ENCODE measurements around the gene GNG13.

GNG13 gene

GRCh38 chr16:793414-793813, 7.1 kb downstream of the GNG13 start:
- DNase-seq: no peak

DNA sequence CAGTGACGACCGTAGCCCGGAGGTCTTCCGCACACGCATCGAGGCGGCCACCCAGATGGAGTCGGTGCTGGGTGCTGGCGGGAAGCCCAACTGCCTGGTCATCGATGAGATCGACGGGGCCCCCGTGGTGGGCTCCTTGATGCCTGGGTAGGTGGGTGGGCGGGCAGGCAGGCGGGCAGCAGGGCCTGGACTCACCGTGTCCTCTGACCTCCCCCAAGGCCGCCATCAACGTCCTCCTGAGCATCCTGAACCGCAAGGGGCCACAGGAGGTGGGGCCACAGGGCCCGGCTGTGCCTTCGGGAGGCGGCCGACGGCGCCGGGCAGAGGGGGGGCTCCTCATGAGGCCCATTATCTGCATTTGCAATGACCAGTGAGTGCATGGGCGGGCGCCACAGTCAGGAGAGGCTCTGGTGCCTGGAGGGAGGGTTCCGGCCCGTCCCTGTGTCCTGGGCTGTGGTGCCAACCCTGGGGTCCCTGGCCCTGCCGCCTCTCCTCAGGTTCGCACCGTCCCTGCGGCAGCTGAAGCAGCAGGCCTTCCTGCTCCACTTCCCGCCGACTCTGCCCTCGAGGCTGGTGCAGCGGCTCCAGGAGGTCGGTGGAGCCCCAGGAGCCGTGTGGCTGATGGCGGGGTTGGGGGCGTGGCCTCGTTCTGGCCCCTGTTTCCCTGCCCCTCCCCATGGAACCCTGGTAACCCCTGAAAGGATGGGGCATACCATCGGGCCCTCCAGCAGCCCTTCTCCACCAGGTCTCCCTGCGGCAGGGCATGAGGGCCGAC, 8.1 kb downstream of the GNG13 start:
- DNase-seq: no peak

DNA sequence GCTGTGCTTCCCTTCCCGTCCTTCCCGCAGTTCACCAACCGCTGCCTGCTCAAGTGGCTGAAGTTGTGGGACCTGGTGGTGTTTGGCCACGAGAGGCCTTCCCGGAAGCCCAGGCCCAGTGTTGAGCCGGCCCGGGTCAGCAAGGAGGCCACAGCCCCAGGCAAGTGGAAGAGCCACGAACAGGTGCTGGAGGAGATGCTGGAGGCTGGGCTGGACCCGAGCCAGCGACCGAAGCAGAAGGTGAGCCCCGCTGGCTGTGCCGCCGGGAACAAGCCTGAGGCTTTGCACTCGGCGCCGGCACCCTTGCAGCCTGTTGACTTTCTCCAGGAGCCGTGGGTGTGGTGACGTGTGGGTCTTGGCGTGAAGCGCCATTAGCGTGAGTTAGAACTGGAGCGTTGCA, 9.4 kb downstream of the GNG13 start:
- no peak for DNase-seq

- DNase-seq: no peak
Measured at GRCh38 chr16:790086-790485, 10.4 kb downstream of the GNG13 start.

DNA sequence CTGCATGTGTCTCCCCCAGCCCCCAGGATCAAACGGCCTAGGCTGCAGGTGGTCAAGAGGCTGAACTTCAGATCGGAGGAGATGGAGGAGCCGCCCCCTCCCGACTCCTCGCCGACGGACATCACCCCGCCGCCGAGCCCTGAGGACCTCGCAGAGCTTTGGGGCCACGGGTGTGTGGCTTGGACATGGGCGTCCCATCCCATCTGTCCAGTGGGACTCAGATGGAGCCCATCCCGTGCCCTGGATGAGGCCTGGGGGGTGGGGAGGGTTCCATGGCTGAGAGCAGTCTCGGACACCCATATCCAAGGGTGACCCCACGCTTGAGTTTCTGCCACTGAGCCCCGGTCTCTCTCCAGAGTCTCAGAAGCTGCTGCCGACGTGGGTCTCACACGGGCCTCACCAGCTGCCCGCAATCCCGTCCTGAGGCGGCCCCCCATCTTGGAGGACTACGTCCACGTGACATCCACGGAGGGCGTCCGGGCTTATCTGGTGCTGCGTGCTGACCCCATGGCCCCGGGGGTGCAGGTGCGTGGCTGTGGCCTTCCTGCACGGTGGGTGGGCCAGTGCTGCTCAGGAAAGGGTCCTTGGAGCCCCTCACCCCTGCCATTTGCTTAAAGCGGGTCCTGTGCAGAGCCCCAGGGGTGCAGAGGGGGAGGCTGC, 11.2 kb downstream of the GNG13 start:
- no peak for DNase-seq

GRCh38 chr16:788399-789126, 12.0 kb downstream of the GNG13 start, which contains the start of gene CHTF18:
Gene CHTF18, plus strand, starts transcription at chr16:788620. Its CDS starts 65 bp downstream, at chr16:788685.
- peak; percentile 49 for DNase-seq

GRCh38 chr16:787978-788398, 12.5 kb downstream of the GNG13 start, which contains the start of gene RPUSD1:
Gene RPUSD1, minus strand, starts transcription at chr16:788381. Its CDS starts 644 bp downstream, at chr16:787737.
- no peak for DNase-seq

GRCh38 chr16:787321-787966, 13.1 kb downstream of the GNG13 start:
- DNase-seq: no peak

DNA sequence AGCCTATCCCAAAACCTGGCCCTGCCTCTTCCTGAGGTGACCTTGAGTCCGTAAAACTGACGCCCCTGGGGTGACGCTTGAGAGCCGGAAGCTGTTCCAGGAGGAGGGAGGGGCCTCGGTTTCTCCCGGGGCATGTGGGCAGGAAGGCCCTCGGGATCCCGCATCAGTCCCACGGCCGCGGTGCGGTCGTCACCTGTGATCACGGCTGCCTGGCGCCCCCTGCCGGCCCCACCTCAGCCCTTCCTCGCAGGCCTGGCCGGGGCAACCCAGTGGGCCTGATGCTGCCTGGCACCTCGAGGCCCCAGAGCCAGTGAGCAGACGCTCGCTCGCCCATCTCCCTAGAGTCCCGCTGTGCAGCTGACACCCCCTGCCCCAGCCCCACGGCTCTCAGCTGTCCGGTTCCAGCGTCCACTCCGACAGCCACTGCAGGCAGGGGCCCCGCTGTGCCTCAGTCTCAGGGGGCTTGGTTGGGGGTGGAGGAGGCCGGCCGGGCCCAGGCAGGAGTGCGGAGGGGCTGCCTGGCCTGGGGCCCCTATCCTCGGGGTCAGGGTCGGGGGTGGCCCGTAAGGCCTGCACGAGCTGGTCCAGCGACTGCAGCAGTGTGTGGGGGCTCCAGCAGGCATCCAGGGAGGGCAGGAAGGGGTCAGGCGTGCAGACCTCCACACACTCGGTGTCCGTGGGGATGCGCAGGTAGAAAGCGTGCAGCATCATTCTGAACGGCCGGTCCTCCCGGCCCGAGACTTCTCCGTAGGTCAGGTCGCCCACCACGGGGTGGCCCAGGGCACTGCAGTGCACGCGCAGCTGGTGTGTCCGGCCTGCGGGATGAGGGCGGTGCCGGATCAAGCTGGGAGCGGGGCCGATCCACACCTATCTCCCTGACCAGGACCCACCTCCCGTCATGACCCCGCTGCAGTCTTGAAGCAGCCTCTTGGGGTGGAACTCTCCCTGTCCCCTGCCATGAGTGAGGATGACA, 14.7 kb downstream of the GNG13 start:
- peak; percentile 11 for DNase-seq

- no peak for DNase-seq
Measured at GRCh38 chr16:784431-784830, 16.1 kb downstream of the GNG13 start.

DNA sequence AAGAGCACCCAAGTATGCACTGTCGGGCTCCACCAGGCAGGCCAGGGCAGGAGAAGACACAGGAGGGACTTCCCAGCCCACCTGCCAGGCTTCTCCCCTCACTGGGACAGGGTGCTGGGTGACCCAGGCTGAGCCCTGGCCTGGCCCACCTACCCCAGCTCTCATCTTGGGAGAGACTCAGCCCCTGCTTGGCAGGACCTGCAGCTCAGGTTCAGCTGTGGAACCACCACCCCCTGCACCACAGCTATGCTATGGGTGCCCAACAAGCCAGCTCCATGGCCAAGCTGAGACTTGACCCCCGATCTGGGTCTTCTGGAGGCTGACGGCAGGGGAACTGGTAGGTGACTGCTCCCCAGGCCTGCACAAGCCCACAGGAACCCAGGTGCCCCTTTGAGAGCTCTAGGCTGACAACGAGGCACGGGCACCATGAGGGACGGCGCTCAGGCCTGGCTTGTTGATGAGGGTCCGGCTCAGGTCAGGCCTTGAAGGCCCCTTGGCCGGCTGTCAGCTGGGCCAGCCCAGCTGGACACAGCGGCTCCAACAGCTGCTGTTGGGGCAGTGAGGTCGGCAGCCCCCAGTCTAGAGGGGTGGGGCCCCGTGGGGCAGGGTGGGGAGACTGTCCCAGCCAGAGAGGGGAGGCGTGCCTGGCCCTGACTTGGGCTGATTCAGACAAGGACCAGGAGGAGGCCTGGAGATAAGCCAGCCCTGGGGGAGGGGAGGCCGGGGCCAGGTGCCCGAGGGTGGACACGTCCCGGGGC, 17.0 kb downstream of the GNG13 start:
- no peak for DNase-seq

- DNase-seq: no peak
Measured at GRCh38 chr16:782766-783403, 17.6 kb downstream of the GNG13 start.

DNA sequence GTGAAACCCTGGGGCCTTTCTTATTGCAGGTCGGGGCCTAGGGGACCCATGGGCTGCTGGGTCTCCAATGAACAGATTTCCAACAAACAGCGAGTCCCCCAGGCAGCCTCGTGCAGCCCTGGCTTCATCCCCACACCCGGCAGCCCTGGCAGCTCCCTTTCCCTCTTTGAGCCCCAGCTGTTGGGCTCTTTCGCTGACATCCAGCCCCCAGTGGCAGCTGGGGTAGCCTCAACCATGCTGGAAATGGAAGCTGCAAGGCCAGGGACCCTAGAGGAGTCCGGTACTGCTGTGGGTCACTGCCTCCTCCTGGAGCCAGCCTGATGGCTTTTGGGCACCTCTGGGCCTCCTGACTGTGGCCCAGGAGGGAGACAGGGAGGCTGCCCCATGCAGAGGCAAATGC, 18.3 kb downstream of the GNG13 start:
- no peak for DNase-seq

DNA sequence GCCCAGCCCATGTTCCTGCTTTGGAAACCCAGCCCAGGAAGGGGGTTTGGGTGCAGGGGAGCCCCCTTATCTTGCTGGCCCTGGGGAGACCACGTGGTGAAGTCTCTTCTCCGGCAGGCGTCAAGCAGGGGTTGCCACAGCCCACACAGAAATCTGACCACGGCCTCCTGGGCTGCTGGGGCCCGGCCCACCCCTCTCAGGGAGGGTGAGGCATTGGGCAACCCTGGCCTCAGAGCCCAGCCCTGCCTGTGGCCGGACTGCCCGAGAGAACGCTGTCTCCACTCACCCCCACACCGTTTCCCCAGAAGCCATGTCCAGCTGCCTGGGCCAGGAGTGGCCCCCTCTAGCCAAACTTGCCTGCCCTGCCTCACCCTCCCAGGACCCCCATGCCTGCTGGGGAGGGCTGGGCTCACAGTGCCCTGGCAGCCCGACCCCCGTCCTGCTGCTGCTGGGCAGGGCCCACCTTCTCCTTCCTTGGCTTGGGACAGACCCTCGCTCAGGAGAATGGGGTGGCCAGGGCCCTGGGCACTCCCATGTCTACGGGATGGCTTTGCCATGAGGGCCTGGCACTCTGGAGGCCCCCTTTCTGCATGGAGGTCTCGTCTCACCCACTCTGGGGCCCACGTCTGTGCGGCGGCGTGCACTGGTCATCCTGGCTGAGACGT, 19.1 kb downstream of the GNG13 start:
- no peak for DNase-seq

DNA sequence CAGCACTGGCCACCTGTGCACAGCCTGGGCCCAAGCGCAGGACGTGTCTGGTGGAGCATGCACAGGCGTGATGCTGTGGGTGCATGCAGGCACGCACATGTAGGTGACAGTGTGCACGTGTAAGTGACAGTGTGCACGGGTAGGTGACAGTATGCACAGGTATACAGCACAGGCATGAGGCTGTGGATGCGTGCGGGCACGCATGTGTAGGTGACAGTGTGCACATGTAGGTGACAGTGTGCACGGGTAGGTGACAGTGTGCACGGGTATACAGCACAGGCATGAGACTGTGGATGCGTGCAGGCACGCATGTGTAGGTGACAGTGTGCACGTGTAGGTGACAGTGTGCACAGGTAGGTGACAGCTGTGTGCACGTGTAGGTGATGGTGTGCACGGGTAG, 20.2 kb downstream of the GNG13 start:
- no peak for DNase-seq

GRCh38 chr16:779561-779960, 21.0 kb downstream of the GNG13 start:
- DNase-seq: no peak

DNA sequence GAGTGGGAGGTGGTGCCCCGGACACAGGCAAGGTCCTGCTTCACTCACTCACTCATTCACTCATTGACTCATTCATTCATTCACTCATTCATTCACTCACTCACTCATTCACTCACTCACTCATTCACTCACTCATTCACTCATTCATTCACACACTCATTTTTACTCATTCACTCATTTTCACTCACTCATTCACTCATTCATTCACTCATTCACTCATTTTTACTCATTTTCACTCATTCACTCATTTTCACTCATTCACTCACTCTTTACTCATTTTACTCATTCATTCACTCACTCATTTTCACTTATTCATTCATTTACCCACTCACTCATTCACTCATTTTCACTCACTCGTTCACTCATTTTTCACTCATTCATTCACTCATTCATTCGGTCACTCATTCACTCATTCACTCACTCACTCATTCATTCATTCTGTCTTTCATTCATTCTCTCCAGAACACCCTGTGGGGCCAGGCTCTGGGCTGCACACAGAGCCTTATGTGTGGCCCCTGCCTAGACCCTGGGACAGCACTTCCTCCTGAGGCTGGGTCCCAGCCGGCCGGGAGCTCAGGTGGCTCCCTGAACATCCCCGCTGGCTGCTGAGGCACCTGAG, 21.5 kb downstream of the GNG13 start:
- DNase-seq: no peak

- DNase-seq: no peak
Measured at GRCh38 chr16:778447-778846, 22.1 kb downstream of the GNG13 start.

GRCh38 chr16:777826-778225, 22.7 kb downstream of the GNG13 start:
- DNase-seq: no peak

DNA sequence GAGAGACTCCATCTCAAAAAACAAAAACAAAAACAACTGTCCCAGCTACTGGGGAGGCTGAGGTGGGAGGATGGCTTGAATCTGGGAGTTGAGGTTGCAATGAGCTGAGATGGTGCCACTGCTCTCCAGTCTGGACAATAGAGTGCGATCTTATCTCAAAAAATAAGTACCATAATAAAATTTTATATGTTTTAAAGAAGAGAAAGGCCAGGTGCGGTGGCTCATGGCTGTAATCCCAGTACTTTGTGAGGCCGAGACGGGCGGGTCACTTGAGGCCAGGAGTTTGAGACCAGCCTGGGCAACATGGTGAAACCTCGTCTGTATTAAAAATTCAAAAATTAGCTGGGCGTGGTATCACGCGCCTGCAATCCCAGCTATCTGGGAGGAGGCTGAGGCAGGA, 23.7 kb downstream of the GNG13 start:
- no peak for DNase-seq
